CD4-positive, alpha-beta memory T cell (primary cell): ENCODE results near the gene KREMEN2. TPM values are rescaled to one million over a fixed set of nuclear protein-coding genes. Genes with fewer than 3 reads are reported as not detected.

ENCODE experiments used
- CTCF ChIA-PET: fragments of 350-600 bp; sonication (Branson Sonifier 250); formaldehyde crosslinking; loops from one replicate; lab custom pipeline; 2021; ENCODE audit warnings: inconsistent platforms; ENCODE audit not compliant: partially characterized antibody; lab: Charles Lee
- POLR2A ChIA-PET: fragments of 350-600 bp; sonication (Branson Sonifier 250); formaldehyde crosslinking; loops from one replicate; lab custom pipeline; 2021; ENCODE audit not compliant: partially characterized antibody; lab: Charles Lee
- DNase-seq, 5 donors: peaks; one replicate each; pipeline versions ENCODE4 v3.0.0 to v3.0.0-alpha.2; 2020 to 2022; ENCODE audit warnings: mixed read lengths in 1 of 5
- H3K27ac ChIP-seq: one replicate; pipeline ENCODE4 v1.7.0; 2013; ENCODE audit warnings: low read depth, low read length
- H3K27me3 ChIP-seq: 2 replicates; pipeline ENCODE4 v1.7.0; 2013; ENCODE audit warnings: mild to moderate bottlenecking, low read length, moderate library complexity; ENCODE audit not compliant: insufficient read depth
- H3K36me3 ChIP-seq: 2 replicates; pipeline ENCODE4 v1.7.0; 2013; ENCODE audit warnings: mild to moderate bottlenecking, low read length, moderate library complexity; ENCODE audit not compliant: insufficient read depth
- H3K4me1 ChIP-seq: 2 replicates; pipeline ENCODE4 v1.7.0; 2013; ENCODE audit warnings: mild to moderate bottlenecking, low read length, moderate library complexity; ENCODE audit not compliant: insufficient read depth
- H3K4me3 ChIP-seq, 2 donors: one replicate each; pipeline ENCODE4 v1.7.0; 2013; ENCODE audit warnings: low read length in 2 of 2, mild to moderate bottlenecking in 1 of 2
- H3K9me3 ChIP-seq, 2 donors: one replicate each; pipeline ENCODE4 v1.7.0; 2013; ENCODE audit warnings: low read length in 2 of 2, control low read depth in 1 of 2; ENCODE audit not compliant: control insufficient read depth in 1 of 2
- H3K27ac Mint-ChIP-seq, 7 donors: one replicate each; pipeline ENCODE4 v1.8.0; 2020 to 2021; ENCODE audit warnings: mixed read lengths in 7 of 7, mild to moderate bottlenecking in 6 of 7, inconsistent platforms in 3 of 7, moderate library complexity in 3 of 7
- H3K27me3 Mint-ChIP-seq, 2 donors: one replicate each; pipeline ENCODE4 v1.8.0; 2020 to 2021; ENCODE audit warnings: mixed read lengths in 2 of 2
- H3K36me3 Mint-ChIP-seq, 2 donors: one replicate each; pipeline ENCODE4 v1.8.0; 2020 to 2021; ENCODE audit warnings: mixed read lengths in 2 of 2, inconsistent platforms in 1 of 2, mild to moderate bottlenecking in 1 of 2
- H3K4me1 Mint-ChIP-seq, 4 donors: one replicate each; pipeline ENCODE4 v1.8.0; 2020 to 2021; ENCODE audit warnings: mixed read lengths in 4 of 4, mild to moderate bottlenecking in 1 of 4
- H3K4me3 Mint-ChIP-seq, 8 donors: one replicate each; pipeline ENCODE4 v1.8.0; 2020 to 2021; ENCODE audit warnings: mixed read lengths in 8 of 8, mild to moderate bottlenecking in 7 of 8, moderate library complexity in 6 of 8, inconsistent platforms in 3 of 8
- H3K9me3 Mint-ChIP-seq, 8 donors: one replicate each; pipeline ENCODE4 v1.8.0; 2020 to 2021; ENCODE audit warnings: mixed read lengths in 8 of 8, mild to moderate bottlenecking in 5 of 8, inconsistent platforms in 3 of 8, moderate library complexity in 1 of 8
- intact Hi-C: fragments of 100-400 bp; cut with micrococcal nuclease; formaldehyde crosslinking; loops from one replicate; pipeline ENCODE4 v1.15.1; 2023
- polyA plus RNA-seq, 2 donors: library from polyadenylated mRNA; unstranded; fragments of 300-500 nt; fragmentation: Illumina TruSeq; gene quantifications; one replicate each; pipeline ENCODE4 v1.2.3, GENCODE V29; 2021
- total RNA-seq, 2 experiments: library from RNA; stranded (reverse); gene quantifications; one replicate each; pipeline ENCODE4 v1.2.3, GENCODE V29; 2021

The KREMEN2 gene
- total and polyA plus RNA-seq, 4 experiments from 2014 or later = not detected

DNA sequence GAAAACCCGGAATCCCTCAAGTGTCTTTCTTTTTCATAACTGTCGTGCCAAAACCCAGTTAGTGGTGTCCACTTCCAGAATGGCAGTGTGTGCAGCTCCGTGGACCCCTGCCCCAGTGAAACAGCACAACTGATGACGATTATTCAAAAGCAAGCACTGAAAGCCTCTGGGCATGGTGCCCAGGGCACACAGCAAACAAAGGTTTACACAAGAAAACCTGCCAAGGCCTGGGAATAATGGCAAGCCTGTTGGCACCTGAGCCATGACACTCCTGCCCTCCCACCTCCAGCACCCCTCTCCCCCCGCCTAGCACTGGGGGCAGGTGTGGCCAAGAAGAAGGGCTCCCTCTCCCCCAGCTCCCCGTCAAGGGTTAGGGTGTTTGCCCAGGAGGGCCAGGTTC is 13.4 kb downstream of the KREMEN2 start:
- no peaks in the 10 kb centered on the region for H3K36me3 ChIP-seq
- no peak overlapping the region for H3K27ac ChIP-seq
- peaks cover 0 to 9% (median 5%) of the 10 kb centered on the region in 4 donors for H3K4me1 Mint-ChIP-seq
- CTCF ChIA-PET = interaction anchor here (1.6 to 1.7 kb wide), 2 partner anchors 7 to 16 kb away, joined by 4 to 5 read pairs; no protein-coding TSS in a partner anchor
- H3K4me3 ChIP-seq = no peak overlapping the region
- H3K4me3 Mint-ChIP-seq = no peak overlapping the region
- H3K9me3 Mint-ChIP-seq = no peaks in the 10 kb centered on the region
- no peaks in the 10 kb centered on the region for H3K9me3 ChIP-seq
- no peak for DNase-seq
- peaks cover 11% of the 10 kb centered on the region for H3K4me1 ChIP-seq
- intact Hi-C loops = no loop called here
- peaks cover 2% of the 10 kb centered on the region in 2 donors for H3K27me3 Mint-ChIP-seq
- POLR2A ChIA-PET = no interaction called here
- H3K27me3 ChIP-seq = no peaks in the 10 kb centered on the region
- H3K36me3 Mint-ChIP-seq = peaks cover 0 to 1% of the 10 kb centered on the region in 2 donors
- no peak overlapping the region for H3K27ac Mint-ChIP-seq

DNA sequence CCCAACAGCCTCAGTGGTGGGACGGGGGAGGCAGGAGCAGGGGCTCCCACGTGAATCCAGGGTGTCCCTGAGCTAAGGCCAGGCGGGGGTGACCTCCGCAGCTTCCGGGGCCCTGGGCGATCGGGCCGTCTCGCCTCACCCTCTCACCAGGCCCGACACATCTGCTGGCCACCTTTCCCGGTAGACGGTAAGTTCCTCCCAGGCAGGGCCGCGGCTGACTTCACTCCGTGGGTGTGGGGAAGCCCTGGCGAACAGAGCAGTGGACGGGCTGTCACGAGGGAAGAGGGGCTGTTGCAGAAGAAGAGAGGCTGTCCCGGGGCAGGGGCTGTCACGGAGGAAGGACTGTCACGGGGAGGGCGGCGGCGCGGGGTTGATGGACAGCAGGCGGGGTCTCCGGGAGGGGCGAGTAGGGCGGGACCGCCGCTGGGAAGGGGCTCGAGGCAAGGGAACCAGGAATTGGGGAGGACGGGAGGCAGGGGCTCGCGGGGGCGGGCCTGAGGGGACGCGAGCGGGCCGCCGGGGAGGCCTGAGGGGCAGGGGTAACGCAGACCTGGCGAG is 15.7 kb downstream of the KREMEN2 start:
- H3K4me3 Mint-ChIP-seq = peak overlapping the region in 6 of 8 donors; percentile 50 to 77 (median 63)
- H3K4me1 Mint-ChIP-seq = peaks cover 0 to 14% (median 6%) of the 10 kb centered on the region in 4 donors
- no peaks in the 10 kb centered on the region for H3K9me3 ChIP-seq
- peak overlapping the region; percentile 84 for H3K27ac ChIP-seq
- no peak for DNase-seq
- POLR2A ChIA-PET = interaction anchor here (0.7 to 5.4 kb wide), 4 partner anchors 12 to 149 kb away, joined by 3 to 49 read pairs (median 8); partner anchors contain the start of genes FLYWCH1, KREMEN2 and PAQR4
- H3K9me3 Mint-ChIP-seq = no peaks in the 10 kb centered on the region
- H3K27ac Mint-ChIP-seq = no peak overlapping the region
- intact Hi-C loops = loop anchor here (1.0 kb wide), 2 partner anchors 10 to 145 kb away; partner anchors contain the start of gene PAQR4
- peaks cover 2% of the 10 kb centered on the region in 2 donors for H3K27me3 Mint-ChIP-seq
- no peaks in the 10 kb centered on the region for H3K27me3 ChIP-seq
- CTCF ChIA-PET = no interaction called here
- no peaks in the 10 kb centered on the region for H3K36me3 ChIP-seq
- H3K36me3 Mint-ChIP-seq = peaks cover 0 to 1% of the 10 kb centered on the region in 2 donors
- peak overlapping the region in 1 of 2 donors; percentile 73 for H3K4me3 ChIP-seq
- H3K4me1 ChIP-seq = peaks cover 16% of the 10 kb centered on the region

DNA sequence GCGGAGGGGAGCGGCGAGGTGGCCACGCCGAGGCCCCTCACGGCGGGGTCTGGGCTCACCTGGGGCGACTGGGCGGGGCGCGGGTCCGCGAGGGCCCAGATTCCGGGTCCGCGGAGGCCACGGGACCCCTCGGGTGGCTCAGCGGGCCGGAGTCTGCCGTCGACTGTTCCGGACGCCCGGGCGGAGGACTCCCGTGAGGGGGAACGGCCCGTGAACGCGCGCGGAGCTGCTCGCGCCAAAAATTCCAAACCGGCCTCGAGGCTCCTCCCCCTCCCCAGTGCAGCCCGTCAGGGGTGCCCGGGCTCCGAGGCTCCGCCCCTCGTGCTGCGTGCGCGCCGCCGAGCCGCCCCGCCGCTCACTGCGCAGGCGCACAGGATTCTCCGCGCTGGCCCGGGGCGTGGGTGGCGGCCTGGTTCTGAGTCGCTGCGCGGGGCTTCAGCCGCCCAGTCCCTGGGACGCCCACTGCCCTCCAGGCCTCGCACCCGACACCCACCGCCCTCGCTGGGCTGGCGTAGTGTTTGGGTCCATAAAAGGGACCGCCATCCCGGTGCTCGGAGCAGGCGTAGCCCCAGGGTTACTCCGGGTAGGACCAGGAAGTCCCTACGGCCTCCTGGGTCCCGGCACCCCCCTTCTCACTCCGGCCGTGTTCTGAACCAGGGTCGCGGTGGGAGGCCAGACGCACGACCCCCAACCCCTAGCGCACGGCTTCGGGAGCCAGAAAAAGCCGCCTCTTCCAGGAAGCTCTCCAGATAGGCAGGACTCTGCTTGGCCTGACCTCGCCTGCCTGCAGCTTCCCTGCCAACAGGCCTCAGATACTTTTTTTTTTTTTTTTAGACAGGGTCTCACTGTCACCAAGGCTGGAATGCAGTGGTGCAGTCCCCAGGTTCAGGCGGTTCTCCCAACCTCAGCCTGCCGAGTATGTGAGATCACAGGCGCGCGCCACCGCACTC is 16.4 kb downstream of the KREMEN2 start, which contains the start of gene PKMYT1:
Gene PKMYT1, minus strand, starts transcription at position 220 of the 950 bp plus-strand sequence. CDS start 789 bp downstream, outside the sequence.
- Histone ChIP-seq H3K4me1 (peaks cover 16% of the 10 kb centered on the region), H3K9me3 (no peaks in the 10 kb centered on the region), H3K36me3 (no peaks in the 10 kb centered on the region), H3K27me3 (no peaks in the 10 kb centered on the region), H3K27ac (peak within 1 kb of the TSS; percentile 84), H3K4me3 (peak within 1 kb of the TSS; percentile 57 to 73)
- DNase-seq = peak; percentile 87 to 97 (median 95)
- peaks cover 0 to 14% (median 6%) of the 10 kb centered on the region in 4 donors for H3K4me1 Mint-ChIP-seq
- POLR2A ChIA-PET = interaction anchor here (0.6 to 5.4 kb wide), 7 partner anchors 13 to 149 kb away, joined by 3 to 49 read pairs (median 5); partner anchors contain the start of genes FLYWCH1, FLYWCH2, KREMEN2 and PAQR4
- peaks cover 2% of the 10 kb centered on the region in 2 donors for H3K27me3 Mint-ChIP-seq
- H3K4me3 Mint-ChIP-seq = peak within 1 kb of the TSS; percentile 77 to 85 (median 84)
- peak within 1 kb of the TSS; percentile 55 to 89 (median 75) for H3K27ac Mint-ChIP-seq
- peaks cover 0 to 1% of the 10 kb centered on the region in 2 donors for H3K36me3 Mint-ChIP-seq
- CTCF ChIA-PET = interaction anchor here (0.5 to 1.2 kb wide), 5 partner anchors 8 to 97 kb away, joined by 3 to 4 read pairs (median 3); no protein-coding TSS in a partner anchor
- intact Hi-C loops = loop anchor here (1.0 kb wide), 2 partner anchors 11 to 144 kb away; partner anchors contain the start of gene PAQR4
- H3K9me3 Mint-ChIP-seq = no peaks in the 10 kb centered on the region

DNA sequence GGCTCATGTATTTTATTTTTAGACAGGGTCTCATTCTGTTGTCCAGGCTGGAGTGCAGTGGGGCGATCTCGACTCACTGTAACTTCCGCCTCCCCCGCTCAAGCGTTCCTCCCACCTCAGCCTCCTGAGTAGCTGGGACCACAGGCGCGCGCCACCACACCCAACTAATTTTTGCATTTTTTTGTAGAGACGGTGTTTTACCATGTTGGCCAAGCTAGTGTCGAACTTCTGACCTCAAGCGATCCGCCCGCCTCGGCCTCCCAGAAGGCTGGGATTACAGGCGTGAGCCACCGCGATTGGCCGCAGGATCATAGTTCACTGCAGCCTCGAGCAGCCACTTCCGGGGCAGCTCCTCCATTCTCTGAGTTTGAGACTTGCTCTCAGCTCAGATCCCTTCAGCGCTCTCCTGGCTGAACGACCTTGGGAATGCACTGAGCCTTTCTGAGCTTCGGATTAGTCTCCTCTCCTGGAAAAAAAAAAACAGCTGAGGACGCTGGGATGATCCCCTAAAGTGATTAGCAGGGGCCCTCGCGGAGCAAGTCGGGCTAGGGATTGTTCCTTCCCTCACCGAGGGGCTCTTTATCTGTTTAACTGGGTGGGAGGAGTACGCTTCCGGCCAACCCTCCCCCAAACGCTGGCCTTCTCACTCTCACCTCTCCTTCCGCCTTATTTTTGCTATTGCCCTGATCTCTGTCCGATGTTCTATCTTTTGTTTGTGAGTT is 17.3 kb downstream of the KREMEN2 start:
- peak overlapping the region in 5 of 7 donors; percentile 55 to 89 (median 68) for H3K27ac Mint-ChIP-seq
- Histone ChIP-seq H3K27me3 (no peaks in the 10 kb centered on the region), H3K4me1 (peaks cover 16% of the 10 kb centered on the region), H3K9me3 (no peaks in the 10 kb centered on the region), H3K27ac (no peak overlapping the region), H3K36me3 (no peaks in the 10 kb centered on the region), H3K4me3 (peak overlapping the region in 1 of 2 donors; percentile 73)
- ChIA-PET POLR2A (interaction anchor here (0.6 to 5.4 kb wide), 7 partner anchors 14 to 148 kb away, joined by 3 to 49 read pairs (median 5); partner anchors contain the start of genes FLYWCH1, FLYWCH2, KREMEN2 and PAQR4), CTCF (interaction anchor here (0.8 to 1.2 kb wide), 4 partner anchors 9 to 96 kb away, joined by 3 to 4 read pairs (median 3); no protein-coding TSS in a partner anchor)
- intact Hi-C loops = no loop called here
- H3K4me1 Mint-ChIP-seq = peaks cover 0 to 14% (median 6%) of the 10 kb centered on the region in 4 donors
- H3K36me3 Mint-ChIP-seq = peaks cover 0 to 1% of the 10 kb centered on the region in 2 donors
- peak overlapping the region; percentile 79 to 87 (median 84) for H3K4me3 Mint-ChIP-seq
- no peaks in the 10 kb centered on the region for H3K9me3 Mint-ChIP-seq
- H3K27me3 Mint-ChIP-seq = peaks cover 2% of the 10 kb centered on the region in 2 donors
- DNase-seq = no peak

- H3K4me1 Mint-ChIP-seq = peaks cover 0 to 14% (median 6%) of the 10 kb centered on the region in 4 donors
- no peak for DNase-seq
- Histone ChIP-seq H3K36me3 (no peaks in the 10 kb centered on the region), H3K4me1 (peaks cover 16% of the 10 kb centered on the region), H3K27ac (no peak overlapping the region), H3K9me3 (no peaks in the 10 kb centered on the region), H3K4me3 (no peak overlapping the region), H3K27me3 (no peaks in the 10 kb centered on the region)
- ChIA-PET CTCF (interaction anchor here (0.9 to 1.2 kb wide), 3 partner anchors 20 to 96 kb away, joined by 3 to 4 read pairs (median 3); partner anchors contain the start of gene FLYWCH1), POLR2A (interaction anchor here (5.4 kb wide), 1 partner anchor 14 kb away, joined by 49 read pairs; the partner anchor contains the start of genes KREMEN2 and PAQR4)
- peak overlapping the region; percentile 79 to 87 (median 84) for H3K4me3 Mint-ChIP-seq
- intact Hi-C loops = no loop called here
- H3K27me3 Mint-ChIP-seq = peaks cover 2% of the 10 kb centered on the region in 2 donors
- H3K27ac Mint-ChIP-seq = peak overlapping the region in 3 of 7 donors; percentile 58 to 69 (median 68)
- H3K36me3 Mint-ChIP-seq = peaks cover 0 to 1% of the 10 kb centered on the region in 2 donors
- H3K9me3 Mint-ChIP-seq = no peaks in the 10 kb centered on the region
Observed at GRCh38 chr16:2981899-2982250, 17.8 kb downstream of the KREMEN2 start.

- Mint-ChIP-seq H3K27ac (peak overlapping the region in 2 of 7 donors; percentile 12 to 58), H3K27me3 (peaks cover 0 to 2% of the 10 kb centered on the region in 2 donors), H3K9me3 (no peaks in the 10 kb centered on the region), H3K36me3 (peaks cover 0 to 1% of the 10 kb centered on the region in 2 donors), H3K4me1 (peaks cover 0 to 14% (median 6%) of the 10 kb centered on the region in 4 donors), H3K4me3 (peak overlapping the region in 1 of 8 donors; percentile 27)
- Histone ChIP-seq H3K27me3 (no peaks in the 10 kb centered on the region), H3K9me3 (no peaks in the 10 kb centered on the region), H3K27ac (no peak overlapping the region), H3K36me3 (no peaks in the 10 kb centered on the region), H3K4me1 (peaks cover 16% of the 10 kb centered on the region), H3K4me3 (no peak overlapping the region)
- ChIA-PET CTCF (interaction anchor here (0.7 to 1.4 kb wide), 7 partner anchors 17 to 302 kb away, joined by 3 read pairs; partner anchors contain the start of gene FLYWCH1), POLR2A (interaction anchor here (5.4 kb wide), 1 partner anchor 15 kb away, joined by 49 read pairs; the partner anchor contains the start of genes KREMEN2 and PAQR4)
- intact Hi-C loops = no loop called here
- no peak for DNase-seq
Observed at GRCh38 chr16:2982402-2982801, 18.3 kb downstream of the KREMEN2 start.
